Astrocyte (in vitro differentiated cells and primary cell): ENCODE data around the gene CMTM8.

Source experiments
- CTCF ChIP-seq: IDR thresholded peaks from 2 replicates; pipeline ENCODE4 v1.5.1; 2011; ENCODE audit warnings: low read depth, mild to moderate bottlenecking, inconsistent platforms, low read length, moderate library complexity; ENCODE audit not compliant: insufficient read depth
- EZH2 ChIP-seq: IDR thresholded peaks from 2 replicates; pipeline ENCODE4 v1.6.1; 2012; ENCODE audit warnings: mild to moderate bottlenecking, low read length, inconsistent platforms; ENCODE audit not compliant: insufficient read depth

- TF ChIP-seq CTCF (no peak), EZH2 (no peak)
Observed at GRCh38 chr3:32284443-32285212, 46.1 kb downstream of the CMTM8 start.
